ENCODE measurements around the gene MAP1B.

- no peak for TF ChIP-seq MTA3 (IDR thresholded peaks at IDR 0.05; ENCODE audit: borderline replicate concordance, low read length)
- TF ChIP-seq RBBP5 (conservative IDR thresholded peaks at IDR 0.05) = no peak
- no peak for TF ChIP-seq CTCF (IDR thresholded peaks at IDR 0.05 in 2 of 3, conservative IDR thresholded peaks at IDR 0.05 in 1 of 3; ENCODE audit: control insufficient read depth in 2 of 3, extremely low read depth in 1 of 3, insufficient read depth in 1 of 3, low read depth in 3 of 3, low read length in 3 of 3)
- no peak for TF ChIP-seq EP300 (IDR thresholded peaks at IDR 0.05; ENCODE audit: borderline replicate concordance in 1 of 2, control insufficient read depth in 1 of 2, low read depth in 2 of 2, low read length in 2 of 2)
- TF ChIP-seq ZBTB11 (CRISPR knock-in tag; IDR thresholded peaks at IDR 0.05) = no peak
- TF ChIP-seq MXI1 (IDR thresholded peaks at IDR 0.05; ENCODE audit: low read depth, low read length) = no peak
- TF ChIP-seq CUX1 (IDR thresholded peaks at IDR 0.05; ENCODE audit: insufficient replicate concordance, low read depth, low read length) = no peak
- TF ChIP-seq TAF1 (IDR thresholded peaks at IDR 0.05; ENCODE audit: borderline replicate concordance, low read depth, low read length) = no peak
- no peak for TF ChIP-seq USF2 (IDR thresholded peaks at IDR 0.05; ENCODE audit: borderline replicate concordance, low read depth, low read length)
- TF ChIP-seq FOXK2 (IDR thresholded peaks at IDR 0.05) = no peak
- no peak for TF ChIP-seq GABPA (IDR thresholded peaks at IDR 0.05; ENCODE audit: low read depth)
- no peak for TF ChIP-seq NRF1 (conservative IDR thresholded peaks at IDR 0.05; ENCODE audit: low read depth, low read length)
- TF ChIP-seq ZZZ3 (IDR thresholded peaks at IDR 0.05; ENCODE audit: control insufficient read depth, insufficient read length, low read depth) = no peak
Observed at GRCh38 chr5:72248410-72248981, 141.2 kb downstream of the MAP1B start.

All from GM12878 (cell line).